ENCODE results near the gene SOCS3.
A peak's percentile ranks its signal among the peaks of the same experiment; 100 is the strongest.

The SOCS3 gene

GRCh38 chr17:78359997-78360370, at the start of gene SOCS3:
Gene SOCS3, minus strand, starts transcription at chr17:78360077. Its CDS starts 982 bp downstream, at chr17:78359095.
- DNase-seq (ENCODE audit: low spot score) = peak; percentile 97

GRCh38 chr17:78409191-78409928, 49.5 kb upstream of the SOCS3 start:
- no peak for DNase-seq (ENCODE audit: low spot score)

- DNase-seq (ENCODE audit: low spot score) = no peak
These were observed 48.7 kb upstream of the SOCS3 start for GRCh38 chr17:78408476-78409050.

- DNase-seq (ENCODE audit: low spot score) = no peak
These were observed 47.6 kb upstream of the SOCS3 start for GRCh38 chr17:78407387-78408000.

GRCh38 chr17:78406920-78407319, 47.0 kb upstream of the SOCS3 start:
- DNase-seq (ENCODE audit: low spot score) = no peak

GRCh38 chr17:78406396-78406795, 46.5 kb upstream of the SOCS3 start:
- no peak for DNase-seq (ENCODE audit: low spot score)

GRCh38 chr17:78403822-78404221, 43.9 kb upstream of the SOCS3 start:
- no peak for DNase-seq (ENCODE audit: low spot score)

- DNase-seq (ENCODE audit: low spot score) = no peak
These were observed 42.0 kb upstream of the SOCS3 start for GRCh38 chr17:78401891-78402290.

- no peak for DNase-seq (ENCODE audit: low spot score)
These were observed 41.4 kb upstream of the SOCS3 start for GRCh38 chr17:78401246-78401645.

- no peak for DNase-seq (ENCODE audit: low spot score)
These were observed 40.8 kb upstream of the SOCS3 start for GRCh38 chr17:78400581-78401240.

GRCh38 chr17:78399693-78400144, 39.8 kb upstream of the SOCS3 start:
- DNase-seq (ENCODE audit: low spot score) = no peak

GRCh38 chr17:78399028-78399692, 39.3 kb upstream of the SOCS3 start:
- DNase-seq (ENCODE audit: low spot score) = no peak

GRCh38 chr17:78398390-78398789, 38.5 kb upstream of the SOCS3 start:
- DNase-seq (ENCODE audit: low spot score) = no peak

GRCh38 chr17:78397681-78398101, 37.8 kb upstream of the SOCS3 start:
- no peak for DNase-seq (ENCODE audit: low spot score)

- DNase-seq (ENCODE audit: low spot score) = no peak
These were observed 36.8 kb upstream of the SOCS3 start for GRCh38 chr17:78396441-78397337.

GRCh38 chr17:78395155-78395554, 35.3 kb upstream of the SOCS3 start:
- no peak for DNase-seq (ENCODE audit: low spot score)

- no peak for DNase-seq (ENCODE audit: low spot score)
These were observed 34.3 kb upstream of the SOCS3 start for GRCh38 chr17:78394209-78394608.

- DNase-seq (ENCODE audit: low spot score) = no peak
These were observed 33.7 kb upstream of the SOCS3 start for GRCh38 chr17:78393575-78393974.

- DNase-seq (ENCODE audit: low spot score) = no peak
These were observed 32.4 kb upstream of the SOCS3 start for GRCh38 chr17:78392295-78392694.

- DNase-seq (ENCODE audit: low spot score) = peak; percentile 50
These were observed 32.0 kb upstream of the SOCS3 start for GRCh38 chr17:78391843-78392242.

GRCh38 chr17:78391051-78391431, 31.2 kb upstream of the SOCS3 start:
- no peak for DNase-seq (ENCODE audit: low spot score)
